ENCODE results near the gene UCK2. TPM values are rescaled to one million over a fixed set of nuclear protein-coding genes. Genes with fewer than 3 reads are reported as not detected.

UCK2 gene
- total RNA-seq, 2 donors from 2014 or later = 39.6 to 69.0 TPM

- no peak overlapping the region for H3K9ac ChIP-seq (ENCODE audit: low read depth in 2 of 2, low read length in 2 of 2)
- no peaks in the 10 kb centered on the region for H3K4me1 ChIP-seq
- no peaks in the 10 kb centered on the region for H3K27me3 ChIP-seq
- H3K27ac ChIP-seq = no peak overlapping the region
- DNase-seq = no peak
- intact Hi-C loops (cut with DNase I) = no loop called here
- TF ChIP-seq CTCF (IDR thresholded peaks at IDR 0.05) = no peak
- no peaks in the 10 kb centered on the region for H3K36me3 ChIP-seq
- no peak overlapping the region for H3K4me3 ChIP-seq
- no peaks in the 10 kb centered on the region for H3K9me3 ChIP-seq
Observed at GRCh38 chr1:165886193-165886592, 58.8 kb downstream of the UCK2 start.

- H3K4me3 ChIP-seq = no peak overlapping the region
- no peaks in the 10 kb centered on the region for H3K36me3 ChIP-seq
- no peak for DNase-seq
- no peak for TF ChIP-seq CTCF (IDR thresholded peaks at IDR 0.05)
- H3K27me3 ChIP-seq = no peaks in the 10 kb centered on the region
- no peaks in the 10 kb centered on the region for H3K4me1 ChIP-seq
- intact Hi-C loops (cut with DNase I) = no loop called here
- no peak overlapping the region for H3K9ac ChIP-seq (ENCODE audit: low read depth in 2 of 2, low read length in 2 of 2)
- H3K27ac ChIP-seq = no peak overlapping the region
- no peaks in the 10 kb centered on the region for H3K9me3 ChIP-seq
Observed at GRCh38 chr1:165886983-165887382, 59.6 kb downstream of the UCK2 start.

- intact Hi-C loops (cut with DNase I) = no loop called here
- Histone ChIP-seq H3K27ac (no peak overlapping the region), H3K4me1 (no peaks in the 10 kb centered on the region), H3K36me3 (no peaks in the 10 kb centered on the region), H3K4me3 (no peak overlapping the region), H3K9ac (ENCODE audit: low read depth in 2 of 2, low read length in 2 of 2) (no peak overlapping the region), H3K9me3 (no peaks in the 10 kb centered on the region), H3K27me3 (no peaks in the 10 kb centered on the region)
- DNase-seq = no peak
- no peak for TF ChIP-seq CTCF (IDR thresholded peaks at IDR 0.05)
Observed at GRCh38 chr1:165887877-165888551, 60.6 kb downstream of the UCK2 start.

GRCh38 chr1:165888552-165888920 lies 61.1 kb downstream of the UCK2 start:
- no peaks in the 10 kb centered on the region for H3K36me3 ChIP-seq
- intact Hi-C loops (cut with DNase I) = no loop called here
- no peaks in the 10 kb centered on the region for H3K27me3 ChIP-seq
- no peak for DNase-seq
- no peak for TF ChIP-seq CTCF (IDR thresholded peaks at IDR 0.05)
- no peaks in the 10 kb centered on the region for H3K9me3 ChIP-seq
- H3K27ac ChIP-seq = no peak overlapping the region
- no peaks in the 10 kb centered on the region for H3K4me1 ChIP-seq
- no peak overlapping the region for H3K9ac ChIP-seq (ENCODE audit: low read depth in 2 of 2, low read length in 2 of 2)
- H3K4me3 ChIP-seq = no peak overlapping the region

GRCh38 chr1:165890684-165891083 lies 63.3 kb downstream of the UCK2 start:
- no peak overlapping the region for H3K4me3 ChIP-seq
- no peaks in the 10 kb centered on the region for H3K9me3 ChIP-seq
- intact Hi-C loops (cut with DNase I) = no loop called here
- no peak for DNase-seq
- H3K9ac ChIP-seq (ENCODE audit: low read depth in 2 of 2, low read length in 2 of 2) = no peak overlapping the region
- H3K36me3 ChIP-seq = no peaks in the 10 kb centered on the region
- no peaks in the 10 kb centered on the region for H3K4me1 ChIP-seq
- H3K27ac ChIP-seq = no peak overlapping the region
- no peak for TF ChIP-seq CTCF (IDR thresholded peaks at IDR 0.05)
- no peaks in the 10 kb centered on the region for H3K27me3 ChIP-seq
